Thyroid gland (tissue), 4 donors: ENCODE results near the gene SH3BP4. TPM values are rescaled to one million over a fixed set of nuclear protein-coding genes. Genes with fewer than 3 reads are reported as not detected.

Experiments
- DNase-seq, 2 donors: peaks; one replicate each; pipeline ENCODE4 v3.0.0-alpha.2; 2019
- H3K27ac ChIP-seq, 3 donors: fragments of 200-600 bp; sonication (generic); 1 replicate in 2 of 3; 2 replicates in 1 of 3; pipeline ENCODE4 v1.5.1; 2016 to 2019; ENCODE audit warnings: mild to moderate bottlenecking in 1 of 3, moderate library complexity in 1 of 3
- H3K27me3 ChIP-seq: fragments of 200-600 bp; sonication (generic); one replicate; pipeline ENCODE4 v1.5.1; 2019
- H3K36me3 ChIP-seq, 2 donors: fragments of 200-600 bp; sonication (generic); one replicate each; pipeline ENCODE4 v1.5.1; 2016 to 2019
- H3K4me1 ChIP-seq, 2 donors: fragments of 200-600 bp; sonication (generic); one replicate each; pipeline ENCODE4 v1.5.1; 2017 to 2019
- H3K4me3 ChIP-seq, 3 donors: fragments of 200-600 bp; sonication (generic); replicated peaks in 1 of 3; 1 replicate in 2 of 3; 2 replicates in 1 of 3; pipeline ENCODE4 v1.5.1; 2016; ENCODE audit warnings: mild to moderate bottlenecking in 1 of 3
- H3K9me3 ChIP-seq: fragments of 200-600 bp; sonication (generic); one replicate; pipeline ENCODE4 v1.5.1; 2017
- CTCF ChIP-seq, 6 experiments: fragments of 200-600 bp in 3 of 6; fragments of 450-650 bp in 3 of 6; sonication (generic) in 3 of 6; IDR thresholded peaks; one replicate each; pipeline ENCODE4 v1.5.1; 2016 to 2019; ENCODE audit warnings: antibody characterized with exemption in 6 of 6, mild to moderate bottlenecking in 2 of 6, inconsistent platforms in 1 of 6, moderate library complexity in 1 of 6
- POLR2A ChIP-seq, 2 donors: fragments of 450-650 bp; IDR thresholded peaks; one replicate each; pipeline ENCODE4 v1.6.1; 2017; ENCODE audit warnings: antibody characterized with exemption in 2 of 2, mild to moderate bottlenecking in 2 of 2, moderate library complexity in 1 of 2
- whole genome bisulfite sequencing, 2 donors: methylation state at CpG; one replicate each; pipeline ENCODE4 v1.1.5; 2017; 5-methylcytosine and 5-hydroxymethylcytosine counted together
- intact Hi-C: fragments of 100-400 bp; cut with DNase I; formaldehyde crosslinking; loops from one replicate; pipeline ENCODE4 v1.15.1; 2023
- total RNA-seq, 4 donors: library from RNA; depleted of rRNA; stranded (reverse); fragments of >200 nt; gene quantifications; one replicate each; pipeline ENCODE4 v1.2.3, GENCODE V29; 2016

The SH3BP4 gene
- total RNA-seq, 4 donors from 2014 or later, result 36.9 to 64.6 (median 47.9) TPM

GRCh38 chr2:234950730-234951663 is 820 bp upstream of the SH3BP4 start:
- WGBS, 2 donors, result 9 to 13% methylated on average over 57 to 58 of the region's 59 CpGs
- DNase-seq, result peak; percentile 26 to 44
- Histone ChIP-seq H3K27me3 (no peaks in the 10 kb centered on the region), H3K27ac (peak overlapping the region; percentile 70 to 91 (median 71)), H3K4me3 (peak overlapping the region; percentile 42 to 85 (median 77)), H3K9me3 (no peaks in the 10 kb centered on the region), H3K36me3 (no peaks in the 10 kb centered on the region), H3K4me1 (peaks cover 24 to 43% of the 10 kb centered on the region in 2 donors)
- intact Hi-C loops, result no loop called here
- no peak for TF ChIP-seq POLR2A (IDR thresholded peaks at IDR 0.05)
- peak in 1 of 6 experiments; percentile 10 for TF ChIP-seq CTCF (IDR thresholded peaks at IDR 0.05)

- WGBS, 2 donors, result 4 to 14% methylated on average over 14 of the region's 102 CpGs
- H3K9me3 ChIP-seq, result no peaks in the 10 kb centered on the region
- peak overlapping the region; percentile 70 to 95 (median 84) for H3K4me3 ChIP-seq
- no peaks in the 10 kb centered on the region for H3K36me3 ChIP-seq
- H3K27ac ChIP-seq, result peak overlapping the region; percentile 65 to 84 (median 83)
- TF ChIP-seq CTCF (IDR thresholded peaks at IDR 0.05), result no peak
- TF ChIP-seq POLR2A (IDR thresholded peaks at IDR 0.05), result no peak
- DNase-seq, result peak; percentile 47
- intact Hi-C loops, result no loop called here
- H3K4me1 ChIP-seq, result peaks cover 29 to 53% of the 10 kb centered on the region in 2 donors
- H3K27me3 ChIP-seq, result no peaks in the 10 kb centered on the region
These were observed 676 bp downstream of the SH3BP4 start for GRCh38 chr2:234952270-234953115.

GRCh38 chr2:234953116-234954031 is 1.6 kb downstream of the SH3BP4 start:
- 82 to 86% methylated on average over 19 to 20 of the region's 20 CpGs for WGBS, 2 donors

More at GRCh38 chr2:234953116-234954031, 1.6 kb downstream of the SH3BP4 start:
- Histone ChIP-seq H3K4me1 (peaks cover 29 to 54% of the 10 kb centered on the region in 2 donors), H3K27ac (peak overlapping the region in 2 of 3 donors; percentile 83 to 84), H3K36me3 (no peaks in the 10 kb centered on the region), H3K4me3 (peak overlapping the region; percentile 70 to 95 (median 84)), H3K27me3 (no peaks in the 10 kb centered on the region), H3K9me3 (no peaks in the 10 kb centered on the region)
- intact Hi-C loops, result no loop called here
- no peak for TF ChIP-seq POLR2A (IDR thresholded peaks at IDR 0.05)
- no peak for TF ChIP-seq CTCF (IDR thresholded peaks at IDR 0.05)
- DNase-seq, result no peak
